ENCODE data around the gene DPP4. TPM values are rescaled to one million over a fixed set of nuclear protein-coding genes. Genes with fewer than 3 reads are reported as not detected.
"Not testable (repeated sequence)": the region's sequence is repeated elsewhere in the genome, so short reads cannot be mapped to it uniquely, and the experiment has no call there.

The DPP4 gene
- total RNA-seq, 1 donor from 2014 or later, result 6.9 TPM

- DNase-seq (ENCODE audit: low spot score), result no peak
Measured at GRCh38 chr2:161991991-161992390, 82.0 kb downstream of the DPP4 start.

GRCh38 chr2:161990741-161991140 is 83.3 kb downstream of the DPP4 start:
- DNase-seq (ENCODE audit: low spot score), result no peak

- DNase-seq (ENCODE audit: low spot score), result no peak
Measured at GRCh38 chr2:161990036-161990435, 84.0 kb downstream of the DPP4 start.

- no peak for DNase-seq (ENCODE audit: low spot score)
Measured at GRCh38 chr2:161988589-161988988, 85.4 kb downstream of the DPP4 start.

- DNase-seq (ENCODE audit: low spot score), result no peak
Measured at GRCh38 chr2:161987311-161987710, 86.7 kb downstream of the DPP4 start.

GRCh38 chr2:161983866-161984265 is 90.1 kb downstream of the DPP4 start:
- DNase-seq (ENCODE audit: low spot score), result no peak

GRCh38 chr2:161983331-161983651 is 90.7 kb downstream of the DPP4 start:
- no peak for DNase-seq (ENCODE audit: low spot score)

- no peak for DNase-seq (ENCODE audit: low spot score)
Measured at GRCh38 chr2:161982548-161983330, 91.3 kb downstream of the DPP4 start.

GRCh38 chr2:161981679-161982250 is 92.2 kb downstream of the DPP4 start:
- DNase-seq (ENCODE audit: low spot score), result no peak

- no peak for DNase-seq (ENCODE audit: low spot score)
Measured at GRCh38 chr2:161980976-161981375, 93.0 kb downstream of the DPP4 start.

GRCh38 chr2:161979490-161979889 is 94.5 kb downstream of the DPP4 start:
- no peak for DNase-seq (ENCODE audit: low spot score)

- DNase-seq (ENCODE audit: low spot score), result not testable (repeated sequence)
Measured at GRCh38 chr2:161977926-161978325, 96.1 kb downstream of the DPP4 start.

- no peak for DNase-seq (ENCODE audit: low spot score)
Measured at GRCh38 chr2:161976917-161977316, 97.1 kb downstream of the DPP4 start.

GRCh38 chr2:161976295-161976694 is 97.7 kb downstream of the DPP4 start:
- DNase-seq (ENCODE audit: low spot score), result no peak

- DNase-seq (ENCODE audit: low spot score), result no peak
Measured at GRCh38 chr2:161975813-161976160, 98.2 kb downstream of the DPP4 start.

GRCh38 chr2:161975062-161975812 is 98.8 kb downstream of the DPP4 start:
- DNase-seq (ENCODE audit: low spot score), result no peak

GRCh38 chr2:161974461-161974860 is 99.6 kb downstream of the DPP4 start:
- DNase-seq (ENCODE audit: low spot score), result no peak

GRCh38 chr2:161972866-161973265 is 101.1 kb downstream of the DPP4 start:
- no peak for DNase-seq (ENCODE audit: low spot score)

- no peak for DNase-seq (ENCODE audit: low spot score)
Measured at GRCh38 chr2:161972232-161972631, 101.8 kb downstream of the DPP4 start.

GRCh38 chr2:161971551-161971950 is 102.5 kb downstream of the DPP4 start:
- no peak for DNase-seq (ENCODE audit: low spot score)

- no peak for DNase-seq (ENCODE audit: low spot score)
Measured at GRCh38 chr2:161969159-161969558, 104.9 kb downstream of the DPP4 start.

- no peak for DNase-seq (ENCODE audit: low spot score)
Measured at GRCh38 chr2:161965994-161966393, 108.0 kb downstream of the DPP4 start.

- no peak for DNase-seq (ENCODE audit: low spot score)
Measured at GRCh38 chr2:161964160-161964559, 109.9 kb downstream of the DPP4 start.

Data from mesenteric fat pad (tissue), 1 donor.